Activated CD4-positive, alpha-beta T cell treated with anti-CD3 and anti-CD28 coated beads, Interleukin-2, amount 50 U/mL, for 24 hours (primary cell): ENCODE results near the gene SEMA3G.

Source experiments
- DNase-seq, 2 donors: peaks; one replicate each; pipeline ENCODE4 v3.0.0-alpha.2; 2020; ENCODE audit warnings: low read depth in 1 of 2, low spot score in 1 of 2

SEMA3G gene

DNA sequence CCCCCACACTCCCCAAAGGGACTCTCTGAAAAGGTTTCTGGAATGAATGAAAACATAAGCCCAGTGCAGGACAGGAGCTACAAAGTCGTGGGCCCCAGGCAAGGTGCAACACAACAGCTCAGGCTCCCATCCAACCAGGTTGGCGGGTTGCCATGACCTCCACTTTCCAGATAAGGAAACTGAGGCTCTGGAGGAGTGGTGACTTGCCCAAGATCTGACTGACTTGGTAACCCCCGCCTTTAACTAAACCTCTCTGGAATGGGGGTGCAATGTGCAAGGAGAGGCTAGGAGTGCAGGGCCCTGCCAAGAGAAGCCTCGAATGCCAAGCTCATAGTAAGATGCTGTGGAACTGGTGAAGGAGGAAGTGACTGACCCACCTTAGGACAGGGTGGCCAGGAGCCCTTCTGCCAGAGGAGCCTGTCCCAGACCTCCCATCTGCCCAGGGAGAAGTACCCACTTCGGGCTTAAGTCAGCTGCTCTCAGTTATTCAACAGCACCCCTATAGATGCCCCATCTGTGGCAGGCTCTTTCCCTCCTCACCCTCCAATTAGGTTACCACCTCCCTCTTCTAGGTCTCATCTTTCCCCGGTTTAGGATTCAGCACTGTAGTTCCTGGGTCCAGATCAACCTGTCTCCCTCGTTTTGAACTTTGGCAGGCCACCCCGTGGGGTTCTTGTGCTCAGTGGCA lies 9.5 kb upstream of the SEMA3G start:
- DNase-seq: no peak

DNA sequence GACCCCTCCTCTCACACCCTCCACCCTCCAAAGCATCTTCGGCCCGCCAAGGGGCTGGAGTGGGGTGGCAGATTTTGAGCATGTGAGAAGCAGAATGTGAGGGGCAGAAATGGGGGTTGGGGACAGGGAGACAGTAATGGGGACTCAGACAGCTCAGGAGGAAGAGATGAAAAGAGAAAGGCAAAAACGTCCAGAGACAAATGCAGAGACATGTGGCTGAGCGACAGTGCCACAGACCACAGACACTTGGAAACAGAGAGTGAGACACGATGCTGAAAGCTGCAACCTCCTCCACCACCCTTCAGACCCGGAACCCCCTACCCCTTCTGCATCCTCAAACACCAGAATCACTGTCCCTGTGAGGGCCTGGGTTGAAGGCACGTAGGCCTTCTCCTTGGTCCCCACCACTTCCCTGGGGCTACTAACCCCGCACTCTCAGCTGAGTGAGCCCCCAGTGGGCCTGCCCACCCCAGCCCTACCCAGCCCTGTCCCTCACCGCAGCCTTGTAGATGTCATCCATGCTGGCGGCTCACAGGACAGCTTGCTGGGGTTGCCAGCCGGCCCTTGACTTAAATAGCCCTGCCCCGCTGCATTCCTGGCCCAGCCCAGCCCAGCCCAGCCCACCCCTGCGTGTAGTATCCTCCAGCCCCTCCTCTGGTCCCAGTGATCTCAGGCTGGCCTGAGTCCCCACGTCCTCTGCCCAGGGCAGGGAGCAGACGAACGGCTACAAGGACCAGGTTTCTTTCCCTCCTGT lies 8.8 kb upstream of the SEMA3G start, which contains the start of gene TNNC1:
TNNC1 (minus strand) TSS at position 546 of the 754 bp plus-strand sequence; CDS start at position 520, 26 bp downstream.
- no peak for DNase-seq

DNA sequence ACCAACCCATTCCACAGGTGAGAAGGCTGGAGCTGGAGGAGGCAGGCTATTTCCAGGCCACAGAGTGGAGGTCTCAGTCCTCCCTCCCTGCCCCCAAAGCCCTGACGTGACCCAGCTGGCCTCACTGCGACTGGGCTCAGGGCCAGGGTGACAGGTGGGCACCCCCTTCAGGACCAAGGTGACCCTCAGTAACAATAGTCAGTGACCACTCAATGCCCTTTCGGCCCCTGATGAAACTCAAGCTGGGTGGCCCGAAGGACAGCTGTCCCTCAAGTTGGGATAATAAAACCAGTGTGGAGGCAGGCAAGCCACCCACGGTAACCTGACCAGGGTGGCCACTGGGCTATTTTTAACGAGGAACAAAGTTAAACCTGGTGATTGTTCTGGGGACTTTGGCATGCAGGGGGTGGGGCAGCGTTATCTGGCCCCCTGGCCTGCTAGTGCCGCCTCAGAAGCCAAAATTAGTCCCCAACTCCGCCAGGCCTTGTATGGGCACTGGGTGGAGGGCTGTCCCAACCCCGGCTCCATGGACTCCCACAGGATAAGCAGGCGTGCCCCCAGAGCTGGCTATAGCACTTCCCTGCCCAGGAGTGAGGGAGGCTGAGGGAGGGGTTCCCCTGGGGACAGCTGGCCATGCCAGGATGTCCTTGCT lies 7.8 kb upstream of the SEMA3G start:
- no peak for DNase-seq

DNA sequence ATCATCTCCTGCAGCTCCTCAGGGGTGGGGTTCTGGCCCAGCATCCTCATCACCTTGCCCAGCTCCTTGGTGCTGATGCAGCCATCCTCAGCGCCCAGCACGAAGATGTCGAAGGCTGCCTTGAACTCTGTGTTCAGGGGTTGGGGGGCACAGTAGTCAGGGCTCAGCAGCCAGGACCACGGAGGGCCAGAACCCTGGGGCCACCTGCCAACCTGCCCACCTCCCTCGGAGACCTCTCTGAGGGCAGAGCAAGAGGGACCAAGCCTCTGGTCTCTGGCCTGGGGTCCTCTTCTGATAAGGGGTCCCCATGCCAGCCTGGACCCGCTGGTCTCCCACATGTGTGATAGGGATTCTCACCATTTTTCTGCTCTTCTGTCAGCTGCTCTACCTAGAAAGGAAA lies 7.2 kb upstream of the SEMA3G start:
- DNase-seq: no peak

DNA sequence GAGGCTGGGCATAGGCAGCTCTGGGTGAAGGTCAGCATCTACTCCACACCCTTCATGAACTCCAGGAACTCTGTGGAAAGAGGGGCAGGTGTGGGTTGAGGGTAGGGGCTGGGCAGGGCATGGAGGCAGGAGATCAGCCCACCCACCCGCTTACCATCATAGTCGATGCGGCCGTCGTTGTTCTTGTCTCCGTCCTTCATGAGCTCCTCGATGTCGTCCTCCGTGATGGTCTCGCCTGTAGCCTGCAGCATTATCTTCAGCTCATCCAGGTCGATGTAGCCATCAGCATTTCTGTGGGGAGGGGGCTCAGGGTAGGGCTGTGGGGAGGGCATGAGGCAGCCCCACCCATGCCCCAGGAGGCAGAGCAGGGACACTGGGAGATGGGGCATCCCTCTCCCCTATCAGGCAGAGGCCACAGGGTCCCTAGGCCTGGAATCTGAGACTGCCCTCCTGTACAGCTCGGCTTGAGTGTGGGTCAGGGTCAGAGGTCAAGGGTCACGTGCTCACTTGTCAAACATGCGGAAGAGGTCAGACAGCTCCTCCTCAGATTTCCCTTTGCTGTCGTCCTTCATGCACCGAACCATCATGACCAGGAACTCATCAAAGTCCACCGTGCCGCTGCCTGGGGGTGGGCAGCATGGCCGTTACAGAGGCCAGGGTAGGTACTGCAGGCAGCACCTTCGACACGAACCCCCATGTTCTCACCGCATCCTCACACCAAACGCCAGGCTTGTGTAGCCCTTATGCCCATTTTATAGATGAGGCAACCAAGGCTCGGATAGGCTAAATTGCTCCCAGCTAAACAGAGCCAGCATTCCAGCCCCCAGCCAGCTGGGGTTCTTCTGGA lies 6.6 kb upstream of the SEMA3G start:
- DNase-seq: no peak

DNA sequence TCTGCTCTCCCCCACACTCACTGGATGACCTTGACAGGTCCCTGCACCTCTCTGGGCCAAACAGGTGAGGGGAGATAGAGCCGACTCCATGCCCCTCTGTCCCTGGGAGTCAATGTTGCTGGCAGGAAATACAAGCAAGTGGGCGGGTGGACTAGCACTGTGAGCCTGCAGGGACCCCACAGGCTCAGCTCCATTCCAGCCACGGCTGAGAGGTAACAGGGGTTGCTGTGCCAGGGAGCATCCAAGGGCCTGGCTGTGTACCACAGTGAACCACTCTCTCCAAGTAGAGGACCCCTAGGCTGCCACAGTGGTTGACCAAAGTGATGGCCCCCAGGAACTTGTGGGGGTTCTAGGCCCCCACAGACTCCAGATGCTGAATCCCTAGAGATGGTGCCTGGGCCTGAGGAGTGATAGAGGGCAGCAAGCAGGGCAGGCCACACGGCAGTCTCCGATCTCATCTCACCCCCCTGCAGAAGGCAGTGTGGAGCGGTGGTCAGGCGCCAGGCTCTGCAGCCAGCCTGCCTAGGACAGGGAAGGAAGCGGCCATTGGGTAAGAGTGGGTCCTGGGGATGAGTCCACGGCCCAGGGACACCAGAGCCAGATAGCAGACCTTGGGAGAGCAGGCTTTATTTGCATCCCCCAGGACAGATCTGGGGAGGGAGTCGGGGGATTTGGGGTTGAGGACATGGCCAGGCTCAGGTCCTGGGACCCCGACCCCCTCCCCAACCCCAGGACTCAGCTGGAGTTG lies 5.8 kb upstream of the SEMA3G start:
- no peak for DNase-seq

DNA sequence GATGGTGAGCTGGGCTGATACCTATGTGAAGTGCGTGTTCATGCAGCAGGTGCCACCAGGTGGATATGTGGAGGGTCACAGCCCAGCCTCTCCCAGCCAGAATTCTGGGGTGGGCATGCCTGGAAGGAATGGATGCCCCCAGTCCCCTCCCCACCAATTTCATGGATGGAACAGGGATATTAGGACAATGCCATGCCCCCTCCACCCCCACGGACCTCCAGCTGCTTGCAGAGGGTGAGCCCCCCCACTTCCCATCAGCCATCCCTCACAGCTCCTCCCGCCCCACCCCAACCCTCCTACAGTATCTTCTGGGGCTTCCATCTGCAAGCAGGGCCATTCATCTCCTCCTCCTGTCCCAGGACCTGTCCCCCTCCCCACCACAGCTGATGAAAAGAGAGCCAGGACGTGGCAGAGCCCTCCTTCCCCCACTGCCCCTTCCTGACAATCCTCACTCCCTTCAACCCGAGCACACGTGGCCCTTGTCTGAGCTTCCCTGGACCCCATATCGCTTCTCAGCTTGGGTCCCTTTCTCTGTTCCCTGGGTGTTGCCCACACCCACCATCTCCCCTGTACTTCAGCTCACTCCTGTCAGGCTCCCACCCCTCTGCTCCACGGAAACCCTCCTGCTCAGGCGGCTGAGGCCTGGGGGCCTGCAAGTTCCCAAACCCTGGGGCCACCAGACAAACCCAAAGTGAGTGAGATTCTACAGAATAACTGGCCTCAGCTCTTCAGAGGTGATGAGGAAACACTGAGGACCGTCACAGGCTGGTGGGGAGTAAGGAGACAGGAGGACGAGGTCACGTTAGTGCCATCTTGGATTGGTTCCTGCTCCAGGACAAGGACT lies 2.8 kb upstream of the SEMA3G start:
- DNase-seq: no peak

DNA sequence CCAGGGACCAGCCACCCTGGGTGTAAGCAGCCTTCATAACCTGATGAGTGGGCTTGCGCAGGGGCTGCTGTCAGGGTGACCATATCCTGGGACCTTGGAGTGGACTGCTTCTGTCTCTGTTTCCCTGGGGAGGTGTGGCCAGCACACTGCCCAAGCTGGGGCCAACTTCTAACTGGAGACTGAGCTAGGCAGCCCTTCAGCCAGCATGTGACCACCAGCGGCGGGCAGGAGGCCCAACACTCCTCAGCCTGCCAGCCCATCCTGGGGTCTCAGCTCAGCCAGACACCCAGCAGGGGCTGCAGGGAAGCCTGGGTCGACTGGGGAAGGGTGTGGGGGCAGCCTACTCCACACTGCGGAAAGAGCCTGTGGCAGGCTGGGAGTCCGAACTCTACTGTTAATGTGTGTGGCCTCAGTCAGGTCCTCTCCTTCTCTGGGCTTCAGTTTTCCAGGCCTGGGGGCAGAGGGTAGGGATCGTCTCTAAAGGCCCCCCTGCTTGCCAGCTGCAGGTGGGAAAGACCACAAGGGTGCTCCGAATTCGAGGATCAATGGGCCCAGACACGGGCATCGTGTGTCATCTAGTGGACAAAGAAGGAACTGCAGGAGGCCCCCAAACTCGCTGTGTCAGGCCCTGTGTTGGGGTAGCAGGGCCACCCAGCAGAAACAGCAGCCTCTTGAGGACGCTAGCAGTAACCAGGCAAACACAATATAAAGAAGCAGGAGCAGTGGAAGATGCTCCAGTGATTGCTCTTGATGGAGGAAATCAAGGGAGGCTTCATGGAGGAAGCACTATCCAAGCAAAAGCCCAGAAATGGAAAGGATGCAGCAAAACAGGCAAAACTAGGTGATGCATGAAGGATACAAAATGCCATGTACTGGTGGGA lies 2.0 kb upstream of the SEMA3G start:
- DNase-seq: peak; percentile 48 to 66

DNA sequence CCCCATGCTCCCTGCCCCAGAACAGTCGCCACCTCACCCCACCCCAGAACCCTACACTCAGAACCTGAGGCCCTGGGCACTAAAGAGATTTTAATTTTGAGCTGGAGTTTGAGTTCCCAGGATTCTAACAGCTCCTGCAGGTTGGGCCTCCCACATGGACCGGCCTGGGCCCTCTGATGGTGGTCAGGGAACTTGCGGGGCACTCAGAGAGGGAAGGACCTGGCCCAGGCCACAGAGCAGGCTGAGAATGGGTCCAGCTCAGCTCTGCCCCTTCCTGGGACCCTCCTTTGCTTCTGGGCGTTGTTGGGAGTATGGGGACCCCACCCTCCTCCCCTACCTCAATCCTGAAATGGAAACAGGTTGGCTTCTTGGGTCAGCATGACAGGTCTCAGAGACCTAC lies 1.1 kb upstream of the SEMA3G start:
- DNase-seq: no peak

DNA sequence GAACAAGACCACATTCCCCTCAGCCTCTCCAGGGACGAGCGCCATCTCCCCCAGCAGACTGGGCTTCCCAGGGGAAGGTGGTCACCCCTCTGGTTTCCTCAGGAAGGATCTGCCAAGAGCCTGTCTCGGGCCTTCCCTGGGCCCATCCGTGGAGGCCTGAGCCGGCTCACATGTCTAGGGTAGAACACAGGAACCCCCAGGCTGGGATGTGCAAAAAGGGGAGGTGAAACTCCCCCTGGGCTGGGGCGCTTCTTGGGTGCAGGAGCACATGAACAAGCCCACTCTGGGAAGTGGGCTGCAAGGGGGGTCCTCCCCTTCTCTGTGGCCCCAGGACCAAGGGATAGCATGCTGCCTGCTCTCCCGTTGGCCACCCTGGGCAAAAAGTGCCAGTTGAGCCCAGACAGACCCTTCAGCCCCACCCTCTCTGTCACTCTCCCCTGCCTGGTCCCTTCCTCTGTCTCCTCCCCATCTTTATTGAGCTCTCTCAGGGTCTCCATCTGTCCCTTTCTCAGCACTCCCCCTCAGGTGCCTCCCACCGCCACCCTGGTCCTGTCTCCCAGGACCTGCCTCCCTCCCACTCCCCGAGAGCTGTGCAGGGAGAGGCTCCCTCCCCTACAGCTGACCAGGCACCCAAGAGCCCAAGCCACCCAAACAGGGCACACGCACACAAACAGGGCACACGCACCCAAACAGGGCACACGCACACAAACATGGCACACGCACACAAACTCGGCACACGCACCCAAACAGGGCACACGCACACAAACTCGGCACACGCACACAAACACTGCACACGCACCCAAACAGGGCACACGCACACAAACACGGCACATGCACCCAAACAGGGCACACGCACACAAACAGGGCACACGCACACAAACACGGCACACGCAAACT lies 864 bp downstream of the SEMA3G start:
- DNase-seq: no peak

DNA sequence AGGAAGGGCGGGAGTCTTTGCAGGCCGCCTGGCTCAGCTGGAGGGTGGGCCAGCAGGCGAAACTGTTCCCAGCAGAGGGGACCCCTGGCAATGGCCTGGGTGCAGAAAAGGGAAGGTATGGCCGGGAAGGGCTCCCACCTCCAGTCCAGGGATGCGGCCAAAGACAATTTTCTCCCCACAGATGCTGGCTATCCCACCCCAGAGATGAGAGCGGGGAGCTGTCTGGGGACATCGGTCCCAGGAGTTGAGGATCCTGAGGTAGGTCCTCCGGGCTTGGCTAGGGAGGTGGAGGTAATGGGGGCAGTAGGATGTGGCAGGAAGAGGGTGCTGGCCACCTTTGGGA lies 1.7 kb downstream of the SEMA3G start:
- no peak for DNase-seq

DNA sequence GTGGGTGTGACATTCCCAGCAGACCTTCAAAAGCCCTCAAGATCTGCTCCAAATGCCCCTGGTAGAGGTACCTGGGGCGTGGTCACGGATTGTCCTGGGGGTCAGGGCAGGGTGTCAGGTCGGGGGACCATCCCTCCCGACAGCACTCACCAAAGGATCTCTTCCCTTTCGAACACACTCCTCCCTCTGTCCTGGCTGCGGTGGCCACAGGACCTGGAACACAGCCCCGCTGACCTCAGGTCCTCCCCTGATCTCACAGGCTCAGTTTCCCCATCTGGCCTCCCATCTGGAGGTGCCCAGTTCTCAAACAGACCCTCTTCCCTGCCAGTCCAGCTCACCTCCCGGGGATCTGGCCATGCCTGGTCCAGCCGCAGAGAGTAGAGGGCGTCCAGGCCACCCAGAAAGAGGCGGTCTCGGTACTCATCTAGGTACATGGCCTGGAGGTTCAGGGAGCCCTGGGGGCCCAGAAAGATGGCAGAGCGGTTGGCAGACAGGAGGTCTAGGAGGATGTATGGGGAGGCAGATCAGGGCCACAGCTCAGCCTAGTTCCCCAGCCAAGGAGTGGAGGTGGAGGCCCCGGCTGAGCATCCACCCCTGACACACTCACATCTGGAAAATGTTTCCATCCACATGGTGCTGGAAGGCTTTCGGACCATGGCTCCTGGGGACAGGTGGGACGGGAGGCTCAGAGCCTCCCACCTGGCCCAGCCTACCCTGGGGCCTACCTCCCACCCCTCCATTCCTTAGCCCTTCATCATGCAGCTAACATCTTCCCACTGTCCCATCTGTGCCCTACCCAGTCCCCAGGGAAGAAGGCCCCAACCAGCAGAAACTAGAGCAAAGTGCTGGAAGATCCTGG lies 2.3 kb downstream of the SEMA3G start:
- no peak for DNase-seq

DNA sequence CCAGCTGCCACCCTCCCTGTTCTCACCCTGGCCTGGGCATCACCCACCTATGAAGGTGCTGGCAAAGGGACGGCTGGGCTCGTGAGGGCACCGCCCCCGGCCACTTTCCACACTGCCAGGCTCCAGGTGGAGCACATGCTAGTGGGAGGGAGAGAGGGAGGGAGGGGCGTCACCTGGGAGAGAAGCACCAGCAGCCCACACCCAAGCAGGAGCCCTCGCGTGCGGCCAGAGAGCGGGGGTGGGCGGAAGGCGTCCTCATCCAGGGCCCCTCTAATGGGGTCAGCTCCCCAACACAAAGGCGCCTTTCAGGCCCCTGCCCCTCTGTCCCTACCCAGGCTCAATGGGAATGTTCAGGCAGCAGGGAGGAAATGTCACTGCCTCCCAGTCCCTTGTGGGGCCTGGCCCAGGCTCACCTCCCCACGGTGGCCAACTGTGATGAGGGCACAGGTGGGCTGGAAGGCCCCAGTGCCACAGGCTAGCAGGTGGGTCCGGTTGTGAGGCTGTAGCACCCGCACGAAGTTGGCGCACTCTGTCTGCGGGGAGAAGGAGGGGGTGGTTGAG lies 3.1 kb downstream of the SEMA3G start:
- no peak for DNase-seq

DNA sequence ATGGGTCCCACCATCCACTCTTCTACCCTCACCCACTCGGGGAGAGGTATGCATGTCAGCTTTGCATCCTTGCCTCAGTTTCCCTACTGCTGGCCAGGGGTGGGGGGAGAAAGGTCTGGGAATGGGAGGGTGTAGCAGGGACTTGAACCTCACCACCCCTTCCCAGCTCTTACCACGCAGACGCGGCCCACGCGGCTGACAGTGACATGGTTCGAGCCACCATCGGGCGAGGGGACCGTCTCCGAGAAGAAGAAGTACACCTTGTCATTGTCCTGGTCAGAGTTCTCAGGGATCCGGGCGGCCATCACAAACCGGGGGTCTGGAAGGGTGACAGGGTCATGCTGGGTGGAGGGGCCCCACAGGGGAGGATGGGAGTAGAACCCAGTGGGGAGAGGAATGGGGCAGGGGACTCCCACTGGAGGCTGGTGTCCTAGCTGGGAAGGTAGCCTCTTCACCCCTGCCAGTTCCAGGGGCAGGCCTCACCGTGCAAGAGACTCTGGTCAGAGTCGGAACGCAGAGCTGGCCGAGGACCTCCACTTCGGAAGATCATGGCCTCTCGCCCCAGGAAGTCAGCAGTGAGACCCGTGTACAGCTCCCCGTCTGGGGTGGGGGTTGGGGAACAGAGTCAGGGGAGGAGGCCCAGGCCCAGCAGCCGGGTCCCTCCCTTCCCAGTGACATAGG lies 3.7 kb downstream of the SEMA3G start:
- DNase-seq: no peak

DNA sequence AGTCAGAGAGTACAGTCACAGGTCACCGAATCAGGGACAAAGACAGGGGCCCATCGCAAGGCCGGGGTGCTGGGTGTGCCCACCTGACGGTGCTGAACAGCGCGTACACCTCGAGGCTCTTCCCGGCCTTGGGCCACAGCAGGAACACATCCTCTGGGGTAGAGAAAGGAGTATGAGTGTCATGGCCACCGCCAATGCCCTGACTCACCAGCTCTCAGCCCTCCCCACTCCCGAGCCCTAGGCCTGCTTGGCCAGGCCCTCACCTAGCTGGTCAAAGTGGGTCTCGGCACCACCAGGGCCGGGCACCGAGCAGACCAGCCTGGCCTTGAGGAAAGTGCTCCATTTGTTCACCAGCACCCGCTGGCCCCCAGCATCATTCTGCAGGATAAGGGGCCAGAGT lies 4.2 kb downstream of the SEMA3G start:
- DNase-seq: no peak

DNA sequence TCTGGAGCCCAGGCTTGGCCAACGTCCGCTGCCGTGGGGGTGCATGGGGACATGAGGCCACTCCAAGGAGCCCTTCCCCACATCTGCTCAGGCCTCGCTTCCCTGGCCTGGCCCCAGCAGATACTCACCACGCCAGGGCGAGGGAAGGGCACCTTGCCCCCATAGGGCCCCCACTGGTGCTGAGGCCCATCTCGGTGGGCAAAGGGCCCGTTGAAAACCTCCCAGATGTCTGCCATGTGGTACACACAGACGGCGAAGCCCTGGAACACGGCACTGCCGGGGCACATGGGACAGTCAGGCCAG lies 4.7 kb downstream of the SEMA3G start:
- no peak for DNase-seq
